Fibroblast of skin of left biceps (primary cell): ENCODE measurements around the gene MFSD12.

Experiments
- DNase-seq, 2 experiments: peaks; one replicate each; pipeline ENCODE4 v3.0.0-alpha.2; 2013; ENCODE audit warnings: low read depth in 2 of 2

The MFSD12 gene

DNA sequence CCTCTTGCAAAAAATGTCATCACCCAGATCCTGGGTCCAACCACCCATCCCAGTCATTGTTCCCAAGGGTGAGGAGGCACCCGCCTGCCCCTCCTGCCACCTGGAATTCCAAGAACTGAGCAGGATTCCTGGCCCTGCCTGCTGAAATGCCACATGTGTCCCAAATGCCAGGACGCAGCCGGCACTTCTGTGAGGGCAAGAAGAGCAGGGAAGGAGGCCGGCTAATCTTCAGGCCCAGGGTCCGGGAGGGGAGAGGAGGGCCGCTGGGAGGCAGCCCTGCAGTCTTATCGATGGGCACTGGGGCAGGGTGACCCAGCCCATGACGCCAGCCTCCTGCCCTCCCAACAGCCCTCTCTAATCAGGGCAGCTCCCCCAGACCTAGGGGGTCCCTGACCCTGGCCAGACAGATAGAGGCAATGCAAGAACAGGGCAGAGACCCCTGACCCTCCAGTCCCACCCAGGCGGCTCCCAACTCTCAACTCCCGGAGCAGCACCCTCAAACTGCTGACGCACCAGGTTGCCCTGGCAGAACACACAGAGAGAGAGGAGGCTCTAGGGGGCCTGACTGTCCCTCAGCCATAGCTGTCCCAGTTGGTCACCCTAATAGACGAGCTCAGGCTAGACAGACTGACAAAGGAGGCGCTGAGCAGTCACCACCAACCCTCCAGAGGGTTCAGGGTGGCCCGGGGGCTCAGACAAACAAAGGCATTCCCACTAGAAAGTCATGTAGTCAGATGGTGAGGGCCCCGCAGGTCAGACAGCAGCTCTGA lies 1.5 kb downstream of the MFSD12 start:
- no peak for DNase-seq

DNA sequence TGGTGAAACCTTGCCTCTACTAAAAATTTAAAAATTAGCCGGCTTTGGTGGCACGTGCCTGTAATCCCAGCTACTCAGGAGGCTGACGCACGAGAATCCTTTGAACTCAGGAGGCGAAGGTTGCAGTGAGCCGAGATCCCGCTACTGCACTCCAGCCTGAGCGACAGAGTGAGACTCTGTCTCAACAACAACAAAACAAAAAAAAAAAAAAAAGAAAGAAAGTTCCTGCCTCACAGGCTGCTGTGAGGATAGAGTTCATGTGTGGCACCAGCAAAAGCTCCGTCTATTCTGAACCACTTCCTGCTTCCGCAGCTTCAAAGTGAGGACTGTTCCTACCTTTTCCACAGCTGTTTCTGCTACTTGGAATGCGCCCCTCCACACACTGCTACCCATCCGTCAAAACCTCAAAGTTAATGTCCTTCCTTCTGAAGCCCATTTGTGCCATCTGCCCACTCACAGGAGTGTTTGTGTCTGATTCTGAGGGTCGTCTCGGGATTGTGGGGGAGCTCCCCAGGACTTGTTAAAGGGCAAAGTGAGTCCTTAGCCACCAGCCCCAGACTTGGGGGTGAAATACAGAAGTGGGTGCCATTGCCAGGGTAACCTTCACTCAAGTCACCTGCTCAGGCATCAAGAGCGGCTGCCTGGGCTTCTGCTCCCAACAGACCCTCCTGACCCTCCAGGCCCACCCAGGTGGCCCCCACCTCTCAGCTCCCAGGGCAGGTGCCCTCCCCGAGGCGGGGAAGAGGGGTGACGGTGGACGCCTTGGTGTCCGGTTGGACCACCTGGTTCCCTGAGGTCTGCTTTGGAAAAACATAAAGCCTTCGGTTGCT lies 2.9 kb downstream of the MFSD12 start:
- DNase-seq = no peak

DNA sequence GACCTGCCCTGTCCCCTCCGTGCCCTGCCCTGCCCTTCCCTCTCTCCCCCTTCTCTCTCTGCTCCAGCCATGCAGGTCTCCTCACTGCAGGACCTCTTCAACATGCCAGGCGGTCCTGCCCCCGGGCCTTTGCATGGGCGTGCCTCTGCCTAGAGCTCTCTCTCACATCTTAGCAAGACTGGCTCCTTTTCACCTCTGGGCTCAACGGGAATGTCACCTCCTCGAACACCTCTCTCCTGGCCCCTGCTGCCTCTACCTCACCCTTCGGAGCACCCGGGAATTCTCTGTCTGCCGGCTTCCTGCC lies 5.6 kb downstream of the MFSD12 start:
- no peak for DNase-seq

DNA sequence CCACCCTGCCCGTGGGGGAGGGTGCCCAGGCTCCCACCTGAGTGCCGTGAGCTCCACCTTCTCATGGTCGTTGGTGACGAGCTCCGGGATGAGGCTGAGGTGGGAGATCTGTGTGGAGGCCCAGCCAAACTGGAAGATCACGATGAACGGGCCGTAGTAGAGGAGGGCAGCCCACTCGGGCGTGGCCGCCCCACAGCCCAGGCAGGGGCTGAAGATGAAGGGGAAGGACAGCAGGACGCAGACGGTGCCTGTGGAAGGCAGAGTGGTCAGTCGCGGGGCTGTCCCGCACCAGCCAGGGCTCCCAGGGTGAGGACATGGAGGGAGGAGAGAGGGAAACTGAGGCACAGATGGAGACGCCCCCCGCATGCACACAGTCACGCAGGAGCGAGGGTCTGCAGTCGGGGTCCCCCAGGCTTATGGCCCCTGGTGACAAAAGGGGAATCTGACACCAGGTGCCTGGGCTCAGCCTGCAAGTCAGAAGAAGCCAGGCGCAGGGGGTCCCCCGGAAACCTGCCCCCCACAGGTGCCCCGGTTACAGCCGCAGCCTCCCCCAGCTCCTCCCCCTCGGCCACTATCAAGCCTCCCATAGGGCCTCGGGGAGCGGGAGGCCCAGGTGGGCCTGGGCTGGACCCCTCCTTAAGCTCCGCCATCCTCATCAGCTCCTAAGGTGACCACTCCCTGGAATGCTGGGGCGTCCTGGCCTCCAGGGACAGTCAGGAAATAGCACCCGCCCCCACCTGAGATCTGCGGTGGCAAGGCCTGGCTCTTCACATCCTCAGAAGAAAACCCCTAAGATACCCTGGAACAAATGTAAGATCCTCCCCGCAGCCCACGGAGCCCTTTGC lies 6.2 kb downstream of the MFSD12 start:
- DNase-seq = no peak

DNA sequence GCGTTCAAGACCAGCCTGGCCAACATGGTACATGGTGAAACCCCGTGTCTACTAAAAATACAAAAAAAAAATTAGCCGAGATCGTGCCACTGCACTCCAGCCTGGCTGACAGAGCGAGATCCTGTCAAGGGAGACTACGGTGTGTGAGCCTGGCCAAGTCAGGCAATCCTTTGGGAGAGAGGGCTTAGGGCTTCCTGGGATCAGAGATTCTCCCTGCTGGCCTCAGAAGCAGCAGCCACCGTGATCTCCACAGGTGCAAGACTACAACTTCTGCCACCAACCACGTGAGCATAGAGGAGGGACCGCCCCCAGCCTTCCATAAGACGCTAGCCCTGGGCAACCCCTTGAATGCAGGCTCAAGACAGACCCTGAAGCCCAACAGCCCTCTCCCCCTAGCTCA lies 7.6 kb downstream of the MFSD12 start:
- DNase-seq = no peak

DNA sequence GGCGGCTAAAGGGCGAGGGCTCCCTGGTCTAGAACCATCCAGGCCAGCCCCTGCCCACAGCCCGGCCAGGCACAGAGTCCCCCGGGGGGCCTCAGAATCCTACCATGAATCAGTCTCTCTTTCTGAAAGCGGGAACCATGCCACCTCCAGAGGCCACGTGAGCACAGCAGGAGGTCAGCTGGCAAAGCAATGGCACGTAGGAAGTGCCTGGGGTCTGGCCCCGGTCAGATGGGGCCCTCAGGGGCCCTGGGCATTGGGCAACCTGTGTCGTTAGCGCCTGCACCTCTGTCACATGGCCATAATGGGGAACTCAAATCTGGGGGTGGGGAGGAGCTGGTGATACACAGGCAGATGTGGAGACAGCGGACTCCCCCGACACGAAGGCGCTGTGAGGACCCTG lies 8.8 kb downstream of the MFSD12 start:
- no peak for DNase-seq

DNA sequence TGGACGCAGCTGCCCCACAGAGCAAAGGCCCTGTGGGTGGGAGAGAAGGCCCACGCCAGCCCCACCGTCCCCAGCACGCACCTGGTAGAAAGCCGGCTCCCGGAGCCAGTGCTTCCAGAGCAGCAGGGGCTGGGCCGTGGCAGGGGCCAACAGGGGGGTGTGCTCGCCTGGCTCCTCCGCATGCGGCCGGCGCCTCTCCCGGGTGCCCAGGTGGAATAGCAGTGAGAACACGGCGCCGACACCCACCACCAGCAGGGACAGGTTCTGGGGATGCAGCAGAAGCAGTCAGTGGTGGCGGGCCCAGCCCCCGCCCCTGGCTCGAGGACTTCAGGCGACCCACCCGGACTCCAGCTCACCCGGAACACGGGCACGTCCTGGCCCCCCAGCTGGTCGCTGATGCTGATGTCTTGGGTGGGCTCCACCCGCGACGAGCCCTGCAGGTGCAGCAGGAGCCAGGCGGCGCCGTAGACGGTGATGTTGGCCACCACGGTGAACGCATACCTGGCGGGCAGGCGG lies 9.6 kb downstream of the MFSD12 start:
- no peak for DNase-seq

DNA sequence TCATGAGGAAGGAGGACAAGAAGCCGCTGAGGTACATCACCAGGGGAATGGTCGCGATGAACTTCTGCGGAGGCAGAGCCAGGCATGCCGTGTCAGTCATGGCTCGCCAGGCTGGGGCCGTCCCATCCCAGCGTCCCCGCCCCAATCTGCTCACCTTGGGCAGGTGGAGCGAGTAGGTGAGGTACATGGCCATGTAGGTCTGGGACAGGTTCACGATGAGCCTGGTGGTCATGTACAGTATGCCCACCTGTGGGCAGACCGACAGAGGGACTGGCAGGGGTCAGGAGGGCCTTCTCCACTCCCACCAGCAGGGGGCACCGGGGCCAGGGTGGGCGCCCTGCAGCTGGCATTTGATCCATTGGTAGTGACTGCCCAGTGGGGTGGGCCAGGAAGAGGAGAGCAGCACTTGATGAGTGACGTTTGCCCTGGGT lies 10.1 kb downstream of the MFSD12 start:
- DNase-seq = no peak

DNA sequence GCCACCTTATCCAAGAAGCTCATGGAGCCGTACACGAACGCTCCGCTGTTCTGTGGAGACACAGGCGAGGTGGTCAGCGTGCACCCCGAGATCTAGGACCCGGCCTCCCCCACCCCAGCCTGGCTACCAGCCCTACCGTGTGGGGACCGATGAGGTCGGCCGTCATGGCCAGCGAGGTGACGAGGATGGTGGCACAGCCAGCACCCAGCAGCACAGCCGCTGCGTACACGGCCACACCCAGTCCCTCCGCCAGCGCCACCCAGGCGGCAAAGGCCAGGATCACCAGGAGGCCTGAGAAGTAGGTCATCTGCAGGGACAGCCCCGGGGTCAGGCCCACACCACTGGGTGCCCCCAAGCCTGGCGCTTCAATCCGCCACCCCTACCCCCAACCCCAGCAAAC lies 11.3 kb downstream of the MFSD12 start:
- no peak for DNase-seq

DNA sequence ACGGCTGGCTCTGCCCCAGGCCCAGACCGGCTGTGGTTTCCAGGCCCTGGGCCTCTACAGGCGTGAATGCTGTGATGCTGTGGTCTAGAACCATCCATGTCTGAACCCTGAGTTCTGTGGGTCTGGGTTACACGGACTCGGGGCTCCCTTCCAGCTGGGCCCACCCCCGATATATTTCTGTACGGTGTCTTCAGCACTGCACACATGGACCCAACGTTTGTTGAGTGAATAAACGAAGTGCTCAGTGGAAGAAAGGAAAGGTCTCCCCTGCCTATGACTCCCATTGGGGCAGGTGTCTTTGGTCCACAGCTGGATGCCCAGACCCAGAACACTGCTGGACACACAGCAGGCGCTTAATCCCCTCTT lies 11.7 kb downstream of the MFSD12 start:
- DNase-seq = no peak

DNA sequence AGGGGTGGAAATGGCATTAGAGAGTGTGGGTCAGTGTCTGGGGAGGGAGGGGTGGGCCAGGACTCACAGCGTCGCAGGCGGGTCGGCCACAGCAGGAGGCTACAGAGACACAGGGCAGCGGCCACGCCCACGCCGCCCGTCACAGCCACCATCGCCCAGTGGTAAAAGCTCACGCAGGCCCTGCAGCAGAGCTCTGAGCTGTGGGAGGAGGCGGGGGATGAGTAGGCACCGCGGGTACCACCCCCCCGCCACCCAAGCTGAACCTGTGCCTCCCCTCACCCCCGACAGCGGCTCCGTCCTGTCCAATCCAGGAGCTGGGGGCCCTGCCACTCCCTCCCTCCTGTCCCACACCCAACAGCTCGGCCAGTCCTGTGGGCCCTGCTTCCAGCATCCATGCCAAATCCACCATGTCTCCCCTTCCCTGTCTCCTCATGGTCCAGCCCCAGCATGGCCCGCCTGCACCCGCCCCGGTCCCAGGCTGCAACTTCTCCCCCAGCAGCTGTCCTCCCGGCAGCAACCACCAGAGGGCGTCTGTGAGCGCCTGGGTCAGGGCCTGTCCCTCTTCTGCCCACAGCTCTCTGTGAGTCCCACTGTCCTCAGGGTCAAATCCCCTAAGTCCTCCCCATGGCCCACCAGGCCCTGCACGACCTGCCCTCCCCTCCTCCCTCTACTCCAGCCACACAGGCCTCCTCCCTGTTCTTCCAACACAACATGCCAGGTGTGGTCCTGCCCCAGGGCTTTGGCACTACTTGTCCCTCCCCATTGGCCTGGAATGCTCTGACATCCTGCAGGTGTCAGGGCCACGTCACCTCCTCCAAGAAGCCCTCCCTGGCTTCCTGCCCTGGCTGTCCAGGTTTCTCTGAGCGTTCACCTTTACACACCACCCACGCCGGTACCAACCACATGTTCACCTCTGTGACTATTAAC lies 12.4 kb downstream of the MFSD12 start:
- DNase-seq = peak in 1 of 2 experiments; percentile 11

DNA sequence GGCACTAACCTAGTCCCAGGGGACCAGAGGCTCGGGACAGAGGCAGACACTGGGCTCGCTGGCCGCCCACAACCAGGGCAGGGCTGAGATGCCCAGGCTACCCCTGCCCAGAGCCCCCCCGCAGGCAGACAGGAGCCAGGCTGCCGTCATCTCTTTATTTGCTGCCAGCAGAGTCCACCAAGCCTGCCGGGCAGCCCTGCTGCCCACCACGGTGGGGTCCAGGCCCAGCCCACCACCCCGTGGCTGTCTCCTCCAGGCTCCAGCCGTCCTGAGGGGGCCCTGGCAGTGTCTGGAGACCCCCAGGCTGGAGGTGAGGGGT lies 13.4 kb downstream of the MFSD12 start:
- no peak for DNase-seq

DNA sequence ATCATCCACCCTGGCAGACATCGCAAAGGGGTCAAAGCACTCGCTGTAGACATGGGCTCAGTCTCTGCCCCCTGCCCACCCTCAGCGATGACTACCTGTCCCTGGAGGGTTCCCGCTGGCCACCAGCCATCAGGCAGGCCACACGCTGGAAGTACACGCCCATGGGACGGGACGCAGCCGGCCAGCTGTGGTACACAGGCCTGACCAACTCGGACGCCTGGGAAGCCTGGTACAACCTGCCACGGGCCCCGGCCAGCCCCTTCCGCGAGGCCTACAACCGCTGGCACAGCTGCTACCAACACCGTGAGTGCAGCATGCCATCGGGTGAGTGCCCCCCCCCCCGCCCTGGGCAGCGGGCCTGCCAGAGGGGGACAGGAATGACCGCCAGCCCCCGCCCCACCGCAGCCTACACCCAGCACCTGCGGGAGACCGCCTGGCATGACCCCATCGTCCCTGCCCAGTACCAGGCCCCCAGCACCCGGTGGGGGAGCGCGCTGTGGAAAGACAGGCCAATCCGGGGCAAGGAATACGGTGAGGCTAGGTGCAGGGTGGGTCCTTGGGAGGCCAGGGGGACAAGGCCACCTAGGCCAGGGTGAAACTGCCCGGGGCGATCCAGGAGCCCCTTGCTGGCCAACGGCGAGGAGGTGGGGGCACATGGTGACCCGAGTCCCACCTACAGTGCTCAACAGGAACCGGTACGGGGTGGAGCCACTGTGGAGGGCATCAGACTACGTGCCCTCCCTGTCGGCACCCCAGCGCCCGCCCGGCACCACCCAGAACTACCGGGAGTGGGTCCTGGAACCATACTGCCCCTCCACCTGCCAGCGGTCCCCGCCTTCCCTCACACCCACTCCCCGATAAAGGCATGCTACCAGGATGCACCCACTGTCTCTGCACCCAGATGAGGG lies 14.0 kb downstream of the MFSD12 start:
- no peak for DNase-seq

DNA sequence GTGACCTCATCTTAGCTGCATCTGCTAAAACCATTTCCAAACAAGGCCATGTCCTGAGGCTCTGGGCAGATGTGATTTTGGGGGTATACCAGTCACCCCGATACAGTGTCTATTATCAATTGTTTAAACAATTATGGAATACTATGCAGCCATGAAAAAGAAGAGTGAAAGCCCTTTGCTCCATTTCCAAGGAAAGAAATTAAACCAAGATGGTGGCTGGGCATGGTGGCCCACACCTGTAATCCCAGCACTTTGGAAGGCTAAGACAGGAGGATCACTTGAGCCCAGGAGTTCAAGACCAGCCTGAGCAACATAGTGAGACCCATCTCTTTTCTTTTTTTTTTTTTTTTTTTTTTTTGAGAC lies 17.6 kb downstream of the MFSD12 start:
- no peak for DNase-seq

DNA sequence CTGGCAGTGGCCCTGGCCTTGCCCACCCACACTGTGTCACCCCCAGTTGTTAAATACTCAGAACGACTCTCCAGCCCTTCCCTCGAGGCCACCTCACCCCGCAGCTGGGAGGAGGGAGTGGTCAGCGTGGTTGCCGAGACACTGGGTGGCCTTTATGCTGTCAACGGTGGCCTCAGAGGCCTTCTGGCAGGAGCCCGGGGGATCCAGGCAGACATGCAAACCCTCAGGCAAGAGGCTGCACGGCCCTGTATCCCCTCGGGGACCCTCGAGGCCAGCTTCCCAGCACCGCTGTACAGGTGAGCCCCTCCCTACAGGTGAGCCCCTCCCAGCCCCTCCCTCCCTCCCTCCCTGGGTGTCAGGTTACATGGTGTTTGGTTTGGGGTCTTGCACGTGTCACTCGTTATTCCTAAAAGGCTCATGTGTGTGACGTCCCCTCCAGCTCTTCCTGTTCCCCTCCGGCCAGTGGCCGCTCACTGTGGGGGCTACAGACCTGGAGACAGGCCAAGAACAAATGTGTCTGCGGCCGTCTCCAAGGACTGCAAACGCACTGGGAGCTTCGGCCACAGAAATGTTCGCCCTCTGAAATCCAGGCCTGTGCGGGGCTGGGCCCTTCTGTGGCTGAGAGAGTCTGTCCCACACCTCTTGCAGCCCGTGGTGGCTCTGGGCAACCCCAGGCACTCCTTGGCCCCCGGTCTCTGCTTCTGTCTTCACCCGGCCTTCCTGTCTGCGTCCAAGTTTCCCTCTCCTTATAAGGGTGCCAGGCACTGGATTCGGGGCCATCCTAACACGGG lies 18.2 kb downstream of the MFSD12 start, which contains the start of gene TEKTIP1:
Gene TEKTIP1, plus strand, starts transcription at position 210 of the 791 bp plus-strand sequence. Its CDS starts 4 bp downstream, at position 214.
- DNase-seq = no peak

DNA sequence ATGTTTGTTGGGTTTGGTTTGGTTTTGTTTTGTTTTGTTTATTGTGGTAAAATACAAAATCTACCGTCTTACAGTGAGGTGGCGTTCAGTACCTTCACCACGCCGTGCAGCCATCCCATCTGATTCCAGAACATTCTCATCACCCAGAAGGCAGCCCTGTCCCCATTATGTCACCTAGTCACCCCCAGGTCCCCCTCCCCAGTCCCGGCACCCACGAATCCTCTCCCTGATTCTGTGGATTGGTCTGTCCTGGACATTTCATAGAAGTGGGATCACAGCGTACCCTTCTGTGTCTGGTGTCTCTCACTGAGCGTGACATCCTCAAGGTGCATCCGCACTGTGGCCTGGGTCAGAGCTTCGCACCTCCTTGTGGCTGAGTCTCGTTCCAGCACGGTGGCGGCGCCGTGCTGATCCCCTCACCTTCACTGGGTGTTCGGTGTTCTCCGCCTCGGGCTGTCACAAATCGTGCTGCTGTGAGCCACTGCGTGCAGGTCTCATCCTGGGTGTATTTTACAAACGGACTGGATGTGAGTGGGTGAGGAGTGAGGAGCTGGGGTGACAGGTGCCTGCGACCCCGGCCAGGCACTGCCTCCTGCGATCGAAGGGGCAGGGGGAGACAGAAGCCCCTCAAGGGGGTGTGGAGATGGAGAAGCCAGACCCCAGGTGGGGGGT lies 19.0 kb downstream of the MFSD12 start:
- DNase-seq = no peak

DNA sequence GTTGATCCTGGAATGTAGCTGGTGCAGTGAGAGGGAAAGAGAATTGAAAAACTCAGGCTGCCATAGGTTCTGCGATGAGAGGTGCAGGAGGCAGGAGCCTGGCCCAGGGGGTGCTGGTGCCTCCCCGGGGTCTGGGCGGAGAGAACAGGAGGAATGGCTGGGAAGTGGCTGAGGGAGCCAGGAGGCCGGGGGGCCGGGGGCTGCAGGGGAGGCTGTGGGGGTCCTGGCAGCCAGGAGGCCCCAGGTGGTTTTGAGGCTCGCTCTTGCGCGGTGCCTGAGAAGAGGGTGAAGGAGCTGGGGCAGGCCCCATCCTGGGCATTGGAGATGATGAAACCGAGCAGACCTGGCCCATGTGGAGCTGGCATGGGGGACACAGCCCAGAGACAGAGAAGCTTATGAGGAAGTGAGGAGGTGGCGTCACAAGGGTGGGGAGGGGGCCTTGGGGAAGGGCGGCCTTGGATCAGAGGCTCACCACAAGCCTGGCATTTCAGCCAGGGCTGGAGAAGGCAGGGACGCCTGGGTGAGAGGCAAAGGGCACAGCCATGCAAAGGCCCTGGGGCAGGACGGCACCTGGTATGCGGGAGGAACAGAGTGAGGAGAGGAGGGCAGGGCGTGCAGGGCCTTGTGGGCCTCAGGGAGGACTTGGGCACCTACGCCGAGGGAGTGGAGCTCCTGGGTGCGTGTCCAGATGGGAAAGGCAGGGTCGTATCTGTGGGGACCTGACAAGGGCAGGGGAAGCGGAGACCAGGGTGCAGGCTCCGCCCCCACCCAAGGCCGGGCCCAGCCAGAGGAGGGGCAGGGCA lies 19.7 kb downstream of the MFSD12 start:
- no peak for DNase-seq

DNA sequence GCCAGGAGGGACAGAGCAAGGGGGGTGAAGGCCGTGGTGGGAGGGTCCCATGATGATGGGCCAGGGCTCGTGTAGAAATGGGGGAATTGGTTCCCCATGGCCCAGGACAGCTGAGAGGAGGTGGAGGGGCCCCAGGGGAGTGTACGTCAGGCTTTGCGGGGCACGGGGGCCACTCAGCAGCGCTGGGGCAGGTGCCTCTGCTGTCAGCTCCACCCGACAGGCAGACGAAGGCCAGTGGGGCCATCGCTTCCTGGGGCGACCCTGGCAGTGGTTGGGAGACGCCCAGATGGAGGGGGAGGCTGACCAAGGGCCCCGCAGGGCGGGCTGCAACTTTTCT lies 20.3 kb downstream of the MFSD12 start:
- no peak for DNase-seq
